Activated CD4-positive, alpha-beta T cell treated with anti-CD3 and anti-CD28 coated beads for 36 hours (primary cell): ENCODE measurements around the gene PIH1D1. TPM values are rescaled to one million over a fixed set of nuclear protein-coding genes. Genes with fewer than 3 reads are reported as not detected.
A peak's percentile ranks its signal among the peaks of the same experiment; 100 is the strongest.
"Not testable (repeated sequence)": the region's sequence is repeated elsewhere in the genome, so short reads cannot be mapped to it uniquely, and the experiment has no call there.

Experiments used
- ATAC-seq: fragments of 200-7000 bp; cut with Tn5 transposase; one replicate; pipeline ENCODE4 v1.10.0; 2021; ENCODE audit warnings: mild to moderate bottlenecking, moderate library complexity
- CTCF ChIA-PET: fragments of 350-600 bp; sonication (Branson Sonifier 250); formaldehyde crosslinking; loops from one replicate; lab custom pipeline; 2021; ENCODE audit warnings: antibody characterized with exemption; lab: Charles Lee
- POLR2A ChIA-PET: fragments of 350-600 bp; sonication (Branson Sonifier 250); formaldehyde crosslinking; loops from one replicate; lab custom pipeline; 2021; ENCODE audit warnings: antibody characterized with exemption, inconsistent platforms; lab: Charles Lee
- DNase-seq: peaks from one replicate; pipeline ENCODE4 v3.0.0-alpha.2; 2020
- H3K27ac Mint-ChIP-seq: one replicate; pipeline ENCODE4 v1.8.0; 2021; ENCODE audit warnings: mixed read lengths
- H3K27me3 Mint-ChIP-seq: one replicate; pipeline ENCODE4 v1.8.0; 2021; ENCODE audit warnings: mixed read lengths
- H3K36me3 Mint-ChIP-seq: one replicate; pipeline ENCODE4 v1.8.0; 2021; ENCODE audit warnings: low read depth, mixed read lengths
- H3K4me1 Mint-ChIP-seq: one replicate; pipeline ENCODE4 v1.8.0; 2021; ENCODE audit warnings: mixed read lengths
- H3K4me3 Mint-ChIP-seq: one replicate; pipeline ENCODE4 v1.8.0; 2021; ENCODE audit warnings: mild to moderate bottlenecking, moderate library complexity, mixed read lengths
- H3K9me3 Mint-ChIP-seq: one replicate; pipeline ENCODE4 v1.8.0; 2021; ENCODE audit warnings: low read depth, mixed read lengths
- intact Hi-C, 2 experiments: fragments of 100-400 bp; cut with DNase I in 1 of 2; cut with micrococcal nuclease in 1 of 2; formaldehyde crosslinking; loops; one replicate each; pipeline versions ENCODE4 v1.14.2 to v1.15.1; 2022 to 2024; cut with DNase I, micrococcal nuclease
- total RNA-seq, 2 experiments: library from RNA; stranded (reverse); gene quantifications; one replicate each; pipeline ENCODE4 v1.2.3, GENCODE V29; 2021

PIH1D1 gene
- total RNA-seq, 2 experiments from 2014 or later: 117 to 138 TPM

GRCh38 chr19:49456326-49456725 lies 4.7 kb upstream of the PIH1D1 start:
- H3K4me1 Mint-ChIP-seq: peaks cover 31% of the 10 kb centered on the region
- ChIA-PET POLR2A (interaction anchor here (0.6 to 1.3 kb wide), 2 partner anchors 17 to 357 kb away, joined by 3 read pairs; partner anchors contain the start of gene FLT3LG), CTCF (no interaction called here)
- no peaks in the 10 kb centered on the region for H3K9me3 Mint-ChIP-seq
- H3K27ac Mint-ChIP-seq: peak overlapping the region; percentile 1
- no peaks in the 10 kb centered on the region for H3K27me3 Mint-ChIP-seq
- DNase-seq: no peak
- intact Hi-C loops: no loop called here
- ATAC-seq: no peak
- no peak overlapping the region for H3K4me3 Mint-ChIP-seq
- H3K36me3 Mint-ChIP-seq: peaks cover 26% of the 10 kb centered on the region

GRCh38 chr19:49455773-49456172 lies 4.2 kb upstream of the PIH1D1 start:
- POLR2A ChIA-PET: interaction anchor here (0.6 to 1.0 kb wide), 2 partner anchors 13 to 357 kb away, joined by 3 read pairs; no protein-coding TSS in a partner anchor
- no peaks in the 10 kb centered on the region for H3K9me3 Mint-ChIP-seq
- H3K36me3 Mint-ChIP-seq: peaks cover 28% of the 10 kb centered on the region
- H3K4me1 Mint-ChIP-seq: peaks cover 31% of the 10 kb centered on the region
- ATAC-seq: no peak
- no peaks in the 10 kb centered on the region for H3K27me3 Mint-ChIP-seq
- H3K4me3 Mint-ChIP-seq: no peak overlapping the region
- DNase-seq: no peak
- intact Hi-C loops: no loop called here
- CTCF ChIA-PET: interaction anchor here (3.2 kb wide), 1 partner anchor 14 kb away, joined by 23 read pairs; no protein-coding TSS in a partner anchor
- peak overlapping the region; percentile 1 for H3K27ac Mint-ChIP-seq

GRCh38 chr19:49453757-49454240 lies 2.2 kb upstream of the PIH1D1 start:
- Mint-ChIP-seq H3K27me3 (no peaks in the 10 kb centered on the region), H3K9me3 (no peaks in the 10 kb centered on the region), H3K4me3 (peak overlapping the region; percentile 100), H3K36me3 (peaks cover 38% of the 10 kb centered on the region), H3K27ac (peak overlapping the region; percentile 100), H3K4me1 (peaks cover 47% of the 10 kb centered on the region)
- DNase-seq (no peak), ATAC-seq (no peak)
- intact Hi-C loops: loop anchor here (1.0 to 5.0 kb wide), 17 partner anchors 16 to 816 kb away; partner anchors contain the start of genes RPL13A (in 2 of the 2), RPS11 (in 2 of the 2), AKT1S1 (in 1 of the 2) and AP2A1 (in 1 of the 2)
- ChIA-PET CTCF (interaction anchor here (0.5 to 3.2 kb wide), 6 partner anchors 9 to 642 kb away, joined by 3 to 23 read pairs (median 3); no protein-coding TSS in a partner anchor), POLR2A (interaction anchor here (0.7 to 3.4 kb wide), 8 partner anchors 16 to 1137 kb away, joined by 3 to 18 read pairs (median 3); partner anchors contain the start of gene RPS11)

- Mint-ChIP-seq H3K27me3 (no peaks in the 10 kb centered on the region), H3K9me3 (no peaks in the 10 kb centered on the region), H3K27ac (peak within 1 kb of the TSS; percentile 100), H3K36me3 (peaks cover 44% of the 10 kb centered on the region), H3K4me1 (peaks cover 52% of the 10 kb centered on the region), H3K4me3 (peak within 1 kb of the TSS; percentile 100)
- ChIA-PET CTCF (interaction anchor here (0.5 to 3.2 kb wide), 6 partner anchors 9 to 740 kb away, joined by 3 to 23 read pairs (median 4); no protein-coding TSS in a partner anchor), POLR2A (interaction anchor here (0.7 to 3.4 kb wide), 7 partner anchors 16 to 1136 kb away, joined by 3 to 18 read pairs (median 3); partner anchors contain the start of gene RPS11)
- intact Hi-C loops: loop anchor here (1.0 to 5.0 kb wide), 17 partner anchors 16 to 816 kb away; partner anchors contain the start of genes RPL13A (in 2 of the 2), RPS11 (in 2 of the 2), AKT1S1 (in 1 of the 2) and AP2A1 (in 1 of the 2)
- DNase-seq: peak; percentile 99
- ATAC-seq: peak; percentile 89
These were observed 1.6 kb upstream of the PIH1D1 start, which contains the start of gene ALDH16A1 for GRCh38 chr19:49453013-49453756. ALDH16A1 (plus strand) TSS chr19:49453225; CDS start chr19:49453332, 107 bp downstream.

GRCh38 chr19:49450405-49450804 lies 1.2 kb downstream of the PIH1D1 start:
- Mint-ChIP-seq H3K27me3 (no peaks in the 10 kb centered on the region), H3K4me1 (peaks cover 41% of the 10 kb centered on the region), H3K27ac (peak overlapping the region; percentile 100), H3K9me3 (no peaks in the 10 kb centered on the region), H3K4me3 (peak overlapping the region; percentile 100), H3K36me3 (peaks cover 52% of the 10 kb centered on the region)
- intact Hi-C loops: loop anchor here (5.0 kb wide), 3 partner anchors 37 to 813 kb away; partner anchors contain the start of genes AP2A1 (in 1 of the 2), DBP (in 1 of the 2) and RPL13A (in 1 of the 2)
- ATAC-seq (no peak), DNase-seq (no peak)
- ChIA-PET CTCF (interaction anchor here (1.9 kb wide), 1 partner anchor 20 kb away, joined by 8 read pairs; no protein-coding TSS in a partner anchor), POLR2A (no interaction called here)

- Mint-ChIP-seq H3K27ac (peak overlapping the region; percentile 47), H3K36me3 (peaks cover 44% of the 10 kb centered on the region), H3K27me3 (no peaks in the 10 kb centered on the region), H3K4me1 (peaks cover 42% of the 10 kb centered on the region), H3K9me3 (no peaks in the 10 kb centered on the region), H3K4me3 (no peak overlapping the region)
- DNase-seq: no peak
- ChIA-PET CTCF (interaction anchor here (0.8 to 1.2 kb wide), 2 partner anchors 14 to 22 kb away, joined by 4 read pairs; no protein-coding TSS in a partner anchor), POLR2A (interaction anchor here (0.6 kb wide), 1 partner anchor 186 kb away, joined by 3 read pairs; no protein-coding TSS in a partner anchor)
- ATAC-seq: no peak
- intact Hi-C loops: no loop called here
These were observed 3.2 kb downstream of the PIH1D1 start for GRCh38 chr19:49448432-49448786.

- ATAC-seq: no peak
- H3K36me3 Mint-ChIP-seq: peaks cover 43% of the 10 kb centered on the region
- H3K9me3 Mint-ChIP-seq: no peaks in the 10 kb centered on the region
- peaks cover 40% of the 10 kb centered on the region for H3K4me1 Mint-ChIP-seq
- POLR2A ChIA-PET: interaction anchor here (0.6 kb wide), 2 partner anchors 164 to 185 kb away, joined by 3 read pairs; no protein-coding TSS in a partner anchor
- peak overlapping the region; percentile 47 for H3K27ac Mint-ChIP-seq
- H3K27me3 Mint-ChIP-seq: peaks cover under 1% of the 10 kb centered on the region
- peak; percentile 59 for DNase-seq
- CTCF ChIA-PET: interaction anchor here (0.8 to 1.2 kb wide), 2 partner anchors 13 to 23 kb away, joined by 4 read pairs; no protein-coding TSS in a partner anchor
- no peak overlapping the region for H3K4me3 Mint-ChIP-seq
- intact Hi-C loops: no loop called here
These were observed 3.9 kb downstream of the PIH1D1 start for GRCh38 chr19:49447485-49448431.

GRCh38 chr19:49445997-49446396 lies 5.6 kb downstream of the PIH1D1 start:
- intact Hi-C loops: no loop called here
- H3K36me3 Mint-ChIP-seq: peaks cover 35% of the 10 kb centered on the region

GRCh38 chr19:49444100-49444700 lies 7.4 kb downstream of the PIH1D1 start:
- Mint-ChIP-seq H3K4me3 (peak overlapping the region; percentile 73), H3K4me1 (peaks cover 37% of the 10 kb centered on the region), H3K27me3 (peaks cover 31% of the 10 kb centered on the region), H3K27ac (peak overlapping the region; percentile 42), H3K36me3 (peaks cover 22% of the 10 kb centered on the region)
- POLR2A ChIA-PET, H3K9me3 Mint-ChIP-seq, DNase-seq, ATAC-seq: not testable (repeated sequence)
- CTCF ChIA-PET: interaction anchor here (0.7 to 2.3 kb wide), 4 partner anchors 10 to 52 kb away, joined by 3 to 7 read pairs (median 4); partner anchors contain the start of gene FLT3LG
- intact Hi-C loops: loop anchor here in 1 of 2 experiments (5.0 kb wide), 1 partner anchor 37 kb away; no protein-coding TSS in a partner anchor

More at GRCh38 chr19:49445997-49446396, 5.6 kb downstream of the PIH1D1 start:
- H3K27ac Mint-ChIP-seq: no peak overlapping the region
- H3K4me3 Mint-ChIP-seq: no peak overlapping the region
- H3K27me3 Mint-ChIP-seq: peaks cover 14% of the 10 kb centered on the region
- DNase-seq (no peak), ATAC-seq (no peak)
- ChIA-PET CTCF (interaction anchor here (0.6 to 2.3 kb wide), 7 partner anchors 24 to 1167 kb away, joined by 3 to 7 read pairs (median 3); partner anchors contain the start of gene FLT3LG), POLR2A (no interaction called here)
- peaks cover 46% of the 10 kb centered on the region for H3K4me1 Mint-ChIP-seq
- H3K9me3 Mint-ChIP-seq: no peaks in the 10 kb centered on the region
